GM21447 (cell line): ENCODE data around the gene RDH5.
A peak's percentile ranks its signal among the peaks of the same experiment; 100 is the strongest.

Experiments used
- ATAC-seq: cut with Tn5 transposase; IDR thresholded peaks from one replicate; pipeline ENCODE4 v1.9.1; 2021; ENCODE audit not compliant: unreplicated experiment

RDH5 gene

DNA sequence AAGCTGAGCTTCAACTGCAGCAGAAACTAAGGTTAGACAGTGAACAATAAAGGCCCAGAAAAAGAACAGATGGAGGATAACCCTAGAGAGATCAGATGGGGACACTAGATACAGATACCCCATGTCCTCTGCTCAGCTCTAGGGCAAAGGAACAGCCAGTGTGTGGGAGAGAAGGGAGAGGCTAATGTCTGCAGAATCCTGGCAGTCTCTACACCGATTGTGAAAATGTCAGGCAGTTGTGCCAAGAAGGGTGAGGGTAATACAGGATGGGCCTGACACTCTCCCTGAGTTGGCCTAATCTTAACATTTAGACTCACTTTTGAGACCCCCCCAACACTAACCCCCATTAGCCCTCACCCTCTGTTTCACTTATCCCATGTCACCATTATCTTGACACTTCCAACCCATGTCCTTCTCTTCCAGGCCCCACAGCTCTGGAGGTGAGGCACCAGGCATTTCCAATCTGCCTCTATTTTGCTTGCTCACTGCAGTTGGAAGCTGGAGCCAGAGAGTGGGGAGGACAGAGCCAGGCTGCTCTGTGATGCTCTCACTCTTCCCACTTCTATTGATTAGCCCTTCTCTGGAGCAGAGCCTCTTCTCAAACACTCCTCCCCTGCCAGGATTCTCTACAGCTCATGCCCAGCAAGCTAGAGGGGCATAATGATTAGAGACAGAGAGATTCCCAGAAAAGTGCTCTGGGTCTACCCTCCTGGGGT is 7.3 kb upstream of the RDH5 start:
- ATAC-seq, result no peak

GRCh38 chr12:55713721-55714120 is 6.5 kb upstream of the RDH5 start:
- no peak for ATAC-seq

GRCh38 chr12:55715169-55715764 is 4.9 kb upstream of the RDH5 start:
- no peak for ATAC-seq

- peak; percentile 92 for ATAC-seq
Measured at GRCh38 chr12:55715833-55716581, 4.2 kb upstream of the RDH5 start, which contains the start of gene BLOC1S1. Gene BLOC1S1, plus strand, starts transcription at chr12:55716046. Its CDS starts 6 bp downstream, at chr12:55716052.

- ATAC-seq, result peak; percentile 29
Measured at GRCh38 chr12:55716582-55716957, 3.6 kb upstream of the RDH5 start.

DNA sequence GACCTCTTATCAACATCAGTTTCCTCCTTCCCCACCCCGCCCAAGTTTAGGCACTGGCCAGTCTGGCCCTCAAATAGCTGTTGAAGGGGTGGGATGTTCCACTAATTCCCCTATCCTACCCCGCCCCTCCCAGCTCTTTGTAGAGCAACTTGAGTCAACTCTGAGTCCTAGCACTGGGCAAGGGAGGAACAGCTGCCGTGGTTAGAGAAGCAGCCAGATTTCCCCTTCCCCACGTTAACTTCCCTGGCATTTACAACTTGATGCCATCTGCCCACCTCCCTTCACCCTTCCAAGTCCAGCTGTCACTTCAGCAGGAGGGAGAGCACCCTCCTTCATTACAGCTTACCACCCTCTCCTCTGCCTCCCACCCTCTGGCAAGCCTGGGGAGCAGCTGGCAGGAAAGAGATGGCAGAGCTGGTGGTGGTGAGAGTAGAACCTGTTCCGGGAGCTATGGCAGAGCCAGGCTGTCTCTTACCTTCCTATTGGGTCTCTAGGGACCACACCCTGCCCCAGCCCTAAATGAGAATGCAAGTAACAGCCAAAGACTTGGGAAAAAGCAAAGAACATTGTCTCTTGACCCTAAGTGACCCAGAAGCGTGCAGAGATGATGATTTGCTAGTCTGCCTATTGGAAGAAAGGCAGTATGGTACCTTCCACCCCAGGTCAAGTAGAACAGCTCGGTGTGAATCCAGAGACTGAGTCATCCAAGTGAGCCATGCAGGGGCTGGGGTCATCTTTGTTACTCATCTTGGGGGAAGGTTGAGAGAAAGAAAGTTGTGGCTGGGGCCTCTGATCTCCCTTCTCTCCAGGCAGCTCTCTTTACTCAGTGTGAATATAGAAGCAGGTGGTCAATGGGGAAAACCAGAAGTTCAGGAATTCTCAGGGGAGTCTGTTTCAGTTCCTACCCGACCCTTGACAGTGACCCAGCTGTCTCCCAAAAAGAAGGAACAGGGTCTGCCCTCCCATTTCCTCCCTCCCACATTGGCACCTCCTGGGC is 2.9 kb upstream of the RDH5 start:
- ATAC-seq, result no peak

GRCh38 chr12:55718015-55718414 is 2.2 kb upstream of the RDH5 start:
- ATAC-seq, result no peak

- no peak for ATAC-seq
Measured at GRCh38 chr12:55718624-55719275, 1.4 kb upstream of the RDH5 start.

- no peak for ATAC-seq
Measured at GRCh38 chr12:55719371-55719770, 822 bp upstream of the RDH5 start.

DNA sequence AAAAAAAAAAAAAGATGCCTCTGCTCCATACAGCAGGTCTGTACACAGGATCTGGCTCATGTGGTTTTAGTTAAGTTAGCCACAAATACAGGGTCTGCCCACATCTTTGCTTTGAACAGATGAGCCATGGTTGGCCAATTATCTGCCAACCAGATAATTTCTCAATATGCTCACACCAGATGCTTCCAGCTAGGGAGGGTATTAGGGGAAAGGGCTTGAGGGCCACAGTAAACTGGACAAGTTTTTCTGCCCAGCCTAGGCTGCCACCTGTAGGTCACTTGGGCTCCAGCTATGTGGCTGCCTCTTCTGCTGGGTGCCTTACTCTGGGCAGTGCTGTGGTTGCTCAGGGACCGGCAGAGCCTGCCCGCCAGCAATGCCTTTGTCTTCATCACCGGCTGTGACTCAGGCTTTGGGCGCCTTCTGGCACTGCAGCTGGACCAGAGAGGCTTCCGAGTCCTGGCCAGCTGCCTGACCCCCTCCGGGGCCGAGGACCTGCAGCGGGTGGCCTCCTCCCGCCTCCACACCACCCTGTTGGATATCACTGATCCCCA is 776 bp downstream of the RDH5 start:
- ATAC-seq, result no peak

- no peak for ATAC-seq
Measured at GRCh38 chr12:55721601-55722213, 1.5 kb downstream of the RDH5 start.

GRCh38 chr12:55722948-55723347 is 2.8 kb downstream of the RDH5 start:
- ATAC-seq, result no peak

- ATAC-seq, result no peak
Measured at GRCh38 chr12:55723516-55724225, 3.5 kb downstream of the RDH5 start.

GRCh38 chr12:55724226-55724939 is 4.2 kb downstream of the RDH5 start:
- ATAC-seq, result no peak

GRCh38 chr12:55724940-55725309 is 4.7 kb downstream of the RDH5 start:
- no peak for ATAC-seq

DNA sequence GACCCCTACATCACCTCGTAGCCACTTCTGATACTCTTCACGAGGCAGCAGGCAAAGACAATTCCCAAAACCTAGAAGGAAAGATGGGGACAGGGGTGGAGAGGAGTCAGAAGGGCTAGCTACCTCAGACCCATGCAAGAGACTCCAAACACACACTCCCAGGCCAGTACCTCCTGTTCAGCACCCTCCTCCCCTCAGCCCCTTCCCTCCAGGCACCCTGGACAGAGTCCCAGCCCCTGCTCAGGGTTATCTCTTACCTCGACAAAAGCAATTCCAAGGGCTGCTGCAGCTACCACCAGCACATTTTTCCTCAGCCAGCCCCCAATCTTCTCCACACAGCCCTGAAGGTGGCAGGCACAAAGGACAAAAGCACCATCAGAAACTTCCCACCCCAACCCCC is 5.4 kb downstream of the RDH5 start:
- ATAC-seq, result no peak

DNA sequence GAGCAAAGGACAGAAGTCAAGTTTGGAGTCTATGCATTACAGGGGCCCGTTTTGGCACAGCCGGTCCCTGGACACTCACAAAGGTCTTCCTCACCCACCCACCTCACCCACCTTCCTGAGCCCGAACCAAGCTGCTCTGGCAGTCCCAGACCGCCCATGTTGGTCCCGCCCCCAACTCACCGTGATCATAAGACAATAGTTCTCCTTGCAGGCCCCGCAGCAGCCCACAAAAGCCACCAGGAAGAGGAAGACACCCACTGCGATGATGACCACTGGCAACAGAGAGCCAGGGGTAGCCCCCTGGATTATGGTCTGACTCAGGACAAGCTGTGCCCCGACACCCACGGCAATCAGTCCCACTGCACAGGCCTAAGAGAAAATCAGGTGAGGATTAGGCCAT is 6.8 kb downstream of the RDH5 start:
- no peak for ATAC-seq

- no peak for ATAC-seq
Measured at GRCh38 chr12:55727643-55728185, 7.5 kb downstream of the RDH5 start.
